GM12891 (cell line): ENCODE measurements around the gene CNPY1.

Source experiments
- POLR2A ChIP-seq: IDR thresholded peaks from 2 replicates; pipeline ENCODE4 v1.6.1; 2011; ENCODE audit warnings: low read depth, low read length, control low read depth
- POLR2AphosphoS5 ChIP-seq: IDR thresholded peaks from 2 replicates; pipeline ENCODE4 v1.6.1; 2011; ENCODE audit warnings: low read depth, low read length, control low read depth
- TAF1 ChIP-seq: IDR thresholded peaks from 2 replicates; pipeline ENCODE4 v1.6.1; 2011; ENCODE audit warnings: low read depth, low read length, control low read depth

DNA sequence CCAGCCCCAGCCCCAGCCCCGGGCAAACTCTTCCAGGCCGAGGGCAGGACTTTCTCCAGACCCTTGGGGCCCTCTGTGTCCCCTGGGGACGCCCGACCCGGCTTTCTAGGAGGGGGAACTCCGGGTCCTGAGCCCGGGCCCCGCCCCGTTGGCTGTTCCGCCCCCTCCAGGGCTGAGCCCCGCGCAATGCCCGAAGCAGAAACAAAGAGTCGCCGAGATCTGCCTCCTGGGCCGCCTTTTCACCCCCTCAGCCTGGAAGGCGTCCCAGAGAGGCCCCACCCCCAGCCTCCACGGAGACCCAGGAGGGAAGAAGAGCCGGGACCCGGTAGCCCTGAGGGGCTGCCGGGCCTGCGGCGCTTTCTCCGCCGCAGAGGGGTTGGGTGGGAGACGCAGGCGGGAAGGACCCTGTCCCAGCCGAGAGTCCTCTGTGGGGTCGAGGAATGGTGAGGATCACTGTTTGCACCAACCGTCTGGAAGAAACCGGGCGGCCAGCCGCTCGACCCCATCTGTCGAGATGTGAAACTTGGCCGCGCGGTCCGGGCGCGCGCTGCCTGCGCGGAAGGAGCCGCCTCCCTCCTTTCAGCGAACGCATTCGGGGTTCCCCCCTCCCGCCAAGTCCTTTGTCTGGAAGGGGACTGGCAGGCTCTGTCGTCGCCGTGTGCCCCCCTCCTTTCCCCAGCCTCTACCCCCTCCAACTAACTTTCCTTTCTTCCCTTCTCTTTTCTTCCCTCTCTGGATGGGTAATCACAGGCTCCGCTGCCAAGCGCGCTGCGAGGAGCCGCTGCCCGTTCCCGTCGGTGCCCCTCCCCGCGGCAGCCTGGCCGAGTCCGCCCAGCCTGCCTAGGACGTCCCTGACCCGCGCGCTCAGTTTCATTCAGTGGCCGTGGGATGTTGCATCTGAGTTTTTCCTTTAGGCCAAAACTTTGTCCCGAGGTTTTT, 78.2 kb downstream of the CNPY1 start:
- no peak for TF ChIP-seq POLR2A
- no peak for TF ChIP-seq POLR2AphosphoS5
- TF ChIP-seq TAF1 = no peak
